Measurements from ENCODE around the gene RGS12.

Gene RGS12

GRCh38 chr4:3246458-3247398 is 46.1 kb upstream of the RGS12 start:
- H3K27ac ChIP-seq, result no peak overlapping the region
- intact Hi-C loops (cut with DNase I; ENCODE audit: low total_unique reads), result no loop called here
- TF ChIP-seq CTCF (IDR thresholded peaks at IDR 0.05), result no peak

GRCh38 chr4:3247399-3248177 is 45.2 kb upstream of the RGS12 start:
- Histone ChIP-seq H3K27ac (no peak overlapping the region), H3K36me3 (peaks cover 0 to 17% (median 0%) of the 10 kb centered on the region in 3 donors), H3K27me3 (no peaks in the 10 kb centered on the region), H3K4me3 (no peak overlapping the region), H3K4me1 (no peaks in the 10 kb centered on the region), H3K9me3 (no peaks in the 10 kb centered on the region)
- TF ChIP-seq CTCF (IDR thresholded peaks at IDR 0.05), result no peak
- DNase-seq, result no peak
- intact Hi-C loops (cut with DNase I; ENCODE audit: low total_unique reads), result no loop called here

More at GRCh38 chr4:3246458-3247398, 46.1 kb upstream of the RGS12 start:
- no peak for DNase-seq
- no peaks in the 10 kb centered on the region for H3K4me1 ChIP-seq
- H3K9me3 ChIP-seq, result no peaks in the 10 kb centered on the region
- H3K4me3 ChIP-seq, result no peak overlapping the region
- H3K36me3 ChIP-seq, result peaks cover 0 to 21% (median 0%) of the 10 kb centered on the region in 3 donors
- no peaks in the 10 kb centered on the region for H3K27me3 ChIP-seq

GRCh38 chr4:3248178-3248480 is 44.7 kb upstream of the RGS12 start:
- no peaks in the 10 kb centered on the region for H3K9me3 ChIP-seq
- no peak for TF ChIP-seq CTCF (IDR thresholded peaks at IDR 0.05)
- no peak overlapping the region for H3K4me3 ChIP-seq
- intact Hi-C loops (cut with DNase I; ENCODE audit: low total_unique reads), result no loop called here
- H3K27me3 ChIP-seq, result no peaks in the 10 kb centered on the region
- DNase-seq, result no peak
- no peak overlapping the region for H3K27ac ChIP-seq
- no peaks in the 10 kb centered on the region for H3K4me1 ChIP-seq
- peaks cover 0 to 13% (median 0%) of the 10 kb centered on the region in 3 donors for H3K36me3 ChIP-seq

- Histone ChIP-seq H3K27ac (no peak within 1 kb of the TSS), H3K36me3 (peaks cover 0 to 13% (median 0%) of the 10 kb centered on the region in 3 donors), H3K4me3 (no peak within 1 kb of the TSS), H3K27me3 (no peaks in the 10 kb centered on the region), H3K4me1 (no peaks in the 10 kb centered on the region), H3K9me3 (no peaks in the 10 kb centered on the region)
- intact Hi-C loops (cut with DNase I; ENCODE audit: low total_unique reads), result no loop called here
- no peak for DNase-seq
- no peak for TF ChIP-seq CTCF (IDR thresholded peaks at IDR 0.05)
Measured at GRCh38 chr4:3248811-3249661, 43.8 kb upstream of the RGS12 start, which contains the start of gene MSANTD1. Gene MSANTD1, plus strand, starts transcription at chr4:3249159. Its CDS starts 64 bp downstream, at chr4:3249223.

GRCh38 chr4:3249711-3250437 is 42.9 kb upstream of the RGS12 start:
- intact Hi-C loops (cut with DNase I; ENCODE audit: low total_unique reads), result no loop called here

More at GRCh38 chr4:3249711-3250437, 42.9 kb upstream of the RGS12 start:
- no peak for DNase-seq
- no peaks in the 10 kb centered on the region for H3K9me3 ChIP-seq
- no peak overlapping the region for H3K27ac ChIP-seq
- peaks cover 0 to 10% (median 0%) of the 10 kb centered on the region in 3 donors for H3K36me3 ChIP-seq
- TF ChIP-seq CTCF (IDR thresholded peaks at IDR 0.05), result no peak
- no peaks in the 10 kb centered on the region for H3K4me1 ChIP-seq
- no peaks in the 10 kb centered on the region for H3K27me3 ChIP-seq
- no peak overlapping the region for H3K4me3 ChIP-seq

Measured in tibial artery (tissue), 4 donors.